IPS-18c (cell line): ENCODE measurements around the gene IFIT2.
"Not testable (repeated sequence)": the region's sequence is repeated elsewhere in the genome, so short reads cannot be mapped to it uniquely, and the experiment has no call there.

Experiments used
- H3K4me3 ChIP-seq: 2 replicates; pipeline ENCODE4 v1.7.0; 2013; ENCODE audit warnings: low read depth, mild to moderate bottlenecking, low read length, moderate library complexity; ENCODE audit not compliant: insufficient read depth
- H3K9me3 ChIP-seq: one replicate; pipeline ENCODE4 v1.6.1; 2013; ENCODE audit warnings: mild to moderate bottlenecking, low read length, moderate library complexity; ENCODE audit not compliant: control insufficient read depth, insufficient read depth

IFIT2 gene

GRCh38 chr10:89346405-89347254 is 44.8 kb downstream of the IFIT2 start:
- Histone ChIP-seq H3K4me3 (no peak overlapping the region), H3K9me3 (no peaks in the 10 kb centered on the region)

DNA sequence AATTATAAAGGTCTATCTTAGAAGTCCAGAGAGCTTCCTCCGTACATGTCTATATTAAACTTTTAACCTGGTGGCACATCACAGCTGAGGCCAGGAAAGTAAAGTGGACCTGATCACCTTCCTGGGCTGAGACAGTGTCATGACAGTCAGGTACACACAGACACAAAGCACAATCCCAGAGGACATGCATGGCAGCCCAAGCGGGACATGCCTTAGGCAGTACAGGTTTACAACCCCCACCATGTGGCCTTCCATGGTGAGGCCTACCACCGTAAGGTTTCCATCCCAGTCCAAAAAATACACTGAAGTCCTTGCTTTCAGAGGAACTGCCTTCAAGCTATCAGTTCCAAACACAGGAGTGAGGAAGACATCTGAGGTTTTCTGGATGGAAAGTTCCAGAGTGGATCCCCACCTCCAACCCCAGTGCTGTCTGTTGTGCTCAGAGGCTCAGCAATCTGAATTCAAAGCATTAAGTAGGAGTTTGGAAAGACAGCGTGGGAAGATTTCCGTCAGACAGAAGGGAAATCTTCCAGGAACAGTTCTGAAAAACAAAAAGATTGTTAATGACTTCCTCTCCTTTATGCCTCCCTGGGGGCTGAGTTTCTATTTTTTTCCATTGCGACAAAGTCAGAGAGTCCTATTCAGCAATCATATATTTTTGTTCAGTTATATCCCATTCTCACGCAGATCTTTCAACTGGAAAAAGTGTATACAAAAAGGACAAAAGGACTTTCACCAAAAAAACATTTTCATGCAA is 46.0 kb downstream of the IFIT2 start:
- Histone ChIP-seq H3K9me3 (no peaks in the 10 kb centered on the region), H3K4me3 (no peak overlapping the region)

GRCh38 chr10:89348481-89348880 is 46.6 kb downstream of the IFIT2 start:
- peaks cover 2% of the 10 kb centered on the region for H3K9me3 ChIP-seq
- no peak overlapping the region for H3K4me3 ChIP-seq

GRCh38 chr10:89348975-89349374 is 47.1 kb downstream of the IFIT2 start:
- peaks cover 3% of the 10 kb centered on the region for H3K9me3 ChIP-seq
- no peak overlapping the region for H3K4me3 ChIP-seq

DNA sequence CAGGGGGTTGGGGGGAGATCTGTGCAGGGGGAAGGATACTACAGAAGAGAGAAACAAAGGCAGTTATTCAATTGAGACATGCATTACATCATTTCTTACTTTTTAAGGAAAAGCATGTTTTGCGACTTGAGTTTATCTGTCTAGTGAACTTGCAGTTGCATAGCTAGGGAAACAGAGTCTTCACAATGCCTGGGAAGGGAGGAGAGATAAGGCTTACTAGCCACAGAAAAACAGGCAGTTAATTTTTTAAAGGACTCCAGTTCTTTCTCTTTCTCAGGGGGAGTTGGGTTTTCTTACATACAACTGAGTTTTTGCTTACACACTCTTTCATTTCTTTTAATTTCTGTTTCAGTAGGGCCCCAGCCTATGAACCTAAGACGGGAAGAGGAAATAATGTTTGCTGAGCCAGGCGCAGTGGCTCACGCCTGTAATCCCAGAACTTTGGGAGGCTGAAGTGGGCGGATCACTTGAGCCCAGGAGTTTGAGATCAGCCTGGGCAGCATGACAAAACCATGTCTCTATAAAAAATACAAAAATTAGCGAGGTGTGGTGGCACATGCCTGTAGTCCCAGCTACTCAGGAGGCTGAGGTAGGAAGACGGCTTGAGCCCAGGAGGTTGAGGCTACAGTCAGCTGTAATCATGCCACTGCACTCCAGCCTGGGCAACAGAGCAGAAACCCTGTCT is 48.9 kb downstream of the IFIT2 start:
- not testable (repeated sequence) for H3K4me3 ChIP-seq, H3K9me3 ChIP-seq

GRCh38 chr10:89351412-89351779 is 49.5 kb downstream of the IFIT2 start:
- peaks cover 3% of the 10 kb centered on the region for H3K9me3 ChIP-seq
- H3K4me3 ChIP-seq, result no peak overlapping the region

- Histone ChIP-seq H3K4me3 (no peak overlapping the region), H3K9me3 (peaks cover 3% of the 10 kb centered on the region)
Measured at GRCh38 chr10:89351780-89352597, 50.1 kb downstream of the IFIT2 start.

GRCh38 chr10:89352802-89353201 is 51.0 kb downstream of the IFIT2 start:
- H3K9me3 ChIP-seq, result peaks cover 3% of the 10 kb centered on the region
- H3K4me3 ChIP-seq, result no peak overlapping the region

GRCh38 chr10:89355394-89355931 is 53.6 kb downstream of the IFIT2 start:
- Histone ChIP-seq H3K4me3 (no peak overlapping the region), H3K9me3 (peaks cover 3% of the 10 kb centered on the region)

- no peak overlapping the region for H3K4me3 ChIP-seq
- peaks cover 3% of the 10 kb centered on the region for H3K9me3 ChIP-seq
Measured at GRCh38 chr10:89357096-89357495, 55.2 kb downstream of the IFIT2 start.

DNA sequence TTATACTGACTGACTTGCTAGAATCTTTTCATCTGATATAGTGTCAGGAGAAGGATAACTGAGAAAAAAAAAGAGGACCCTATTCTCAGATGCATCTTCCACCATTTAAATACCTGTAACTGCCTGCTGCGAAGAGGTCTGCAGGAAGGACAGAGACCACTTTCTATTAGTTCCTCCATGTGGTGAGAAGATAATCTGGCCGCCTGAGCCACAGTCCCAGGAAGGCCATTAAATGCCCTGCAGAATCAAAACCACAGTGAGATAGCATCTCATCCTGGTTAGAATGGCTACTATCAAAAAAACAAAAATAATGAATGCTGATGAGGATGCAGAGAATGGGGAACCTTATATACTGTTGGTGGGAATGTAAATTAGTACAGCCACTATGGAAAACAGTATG is 56.1 kb downstream of the IFIT2 start:
- H3K4me3 ChIP-seq, result no peak overlapping the region
- H3K9me3 ChIP-seq, result peaks cover 3% of the 10 kb centered on the region
